PC-9 (cell line): ENCODE results near the gene RTL10.

Experiments
- CTCF ChIP-seq: fragments of 200-600 bp; sonication (generic); conservative IDR thresholded peaks from 2 replicates; pipeline ENCODE4 v1.6.1; 2017; ENCODE audit warnings: mixed run types, antibody characterized with exemption, mild to moderate bottlenecking, moderate library complexity
- EZH2 ChIP-seq: fragments of 200-600 bp; sonication (generic); IDR thresholded peaks from 2 replicates; pipeline ENCODE4 v1.8.0; 2017; ENCODE audit warnings: antibody characterized with exemption, low read depth

DNA sequence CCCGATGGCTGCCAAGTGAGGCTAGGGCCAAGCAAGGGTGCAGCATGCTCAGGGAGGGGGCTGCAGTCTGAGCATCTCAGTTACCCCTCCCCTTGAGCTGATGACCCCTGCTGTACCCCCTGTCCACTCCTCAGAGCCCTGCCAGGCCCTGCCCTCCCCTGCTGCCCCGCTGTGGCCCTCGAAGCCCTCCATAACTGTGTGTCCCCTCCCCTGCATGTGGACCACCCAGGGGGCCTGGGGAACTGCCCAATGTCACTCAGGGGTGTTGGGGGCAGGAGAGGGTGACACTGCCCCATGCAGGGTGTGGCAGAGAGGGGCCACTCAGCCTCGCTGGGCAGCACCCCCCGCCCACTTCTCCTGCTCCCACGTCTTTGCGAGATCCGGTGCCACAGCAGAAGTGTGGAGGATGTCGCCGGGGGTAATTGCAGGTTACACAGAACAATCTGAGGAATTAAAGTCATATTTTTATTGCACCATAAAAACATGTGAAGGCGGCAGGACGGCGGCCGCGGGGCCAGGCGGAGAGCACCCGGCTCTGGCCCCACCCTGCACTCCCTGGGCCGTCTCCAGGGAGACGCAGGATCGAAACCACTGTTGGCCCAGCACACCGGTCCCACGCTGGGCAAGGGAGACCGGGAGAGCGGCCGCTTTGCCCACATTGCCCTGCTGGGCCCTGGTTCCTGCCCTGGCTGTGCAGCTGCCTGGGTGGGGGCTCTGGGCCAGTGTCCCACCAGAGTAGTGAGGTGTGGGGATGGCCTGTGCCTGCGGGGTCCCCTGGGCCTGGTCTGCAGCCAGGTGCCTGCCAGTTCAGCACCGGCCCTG lies 18.7 kb upstream of the RTL10 start:
- TF ChIP-seq CTCF (no peak), EZH2 (no peak)
